Measurements from ENCODE around the gene SCN10A.

SCN10A gene

GRCh38 chr3:38782148-38782547 is 33.9 kb downstream of the SCN10A start:
- no peak for DNase-seq (ENCODE audit: low spot score)

- DNase-seq (ENCODE audit: low spot score): no peak
Observed at GRCh38 chr3:38773528-38773927, 42.5 kb downstream of the SCN10A start.

- no peak for DNase-seq (ENCODE audit: low spot score)
Observed at GRCh38 chr3:38763569-38763968, 52.4 kb downstream of the SCN10A start.

GRCh38 chr3:38758557-38758956 is 57.5 kb downstream of the SCN10A start:
- no peak for DNase-seq (ENCODE audit: low spot score)

- no peak for DNase-seq (ENCODE audit: low spot score)
Observed at GRCh38 chr3:38757721-38758120, 58.3 kb downstream of the SCN10A start.

GRCh38 chr3:38756892-38757291 is 59.1 kb downstream of the SCN10A start:
- no peak for DNase-seq (ENCODE audit: low spot score)

- no peak for DNase-seq (ENCODE audit: low spot score)
Observed at GRCh38 chr3:38755130-38755529, 60.9 kb downstream of the SCN10A start.

GRCh38 chr3:38746641-38747040 is 69.4 kb downstream of the SCN10A start:
- no peak for DNase-seq (ENCODE audit: low spot score)

GRCh38 chr3:38743043-38743442 is 73.0 kb downstream of the SCN10A start:
- DNase-seq (ENCODE audit: low spot score): no peak

GRCh38 chr3:38742550-38742949 is 73.5 kb downstream of the SCN10A start:
- DNase-seq (ENCODE audit: low spot score): no peak

- no peak for DNase-seq (ENCODE audit: low spot score)
Observed at GRCh38 chr3:38740537-38740936, 75.5 kb downstream of the SCN10A start.

GRCh38 chr3:38739931-38740330 is 76.1 kb downstream of the SCN10A start:
- DNase-seq (ENCODE audit: low spot score): no peak

GRCh38 chr3:38739396-38739689 is 76.7 kb downstream of the SCN10A start:
- DNase-seq (ENCODE audit: low spot score): no peak

- peak; percentile 52 for DNase-seq (ENCODE audit: low spot score)
Observed at GRCh38 chr3:38738630-38739395, 77.2 kb downstream of the SCN10A start.

GRCh38 chr3:38731522-38731921 is 84.5 kb downstream of the SCN10A start:
- no peak for DNase-seq (ENCODE audit: low spot score)

- DNase-seq (ENCODE audit: low spot score): no peak
Observed at GRCh38 chr3:38730281-38730680, 85.7 kb downstream of the SCN10A start.

GRCh38 chr3:38728008-38728407 is 88.0 kb downstream of the SCN10A start:
- DNase-seq (ENCODE audit: low spot score): no peak

GRCh38 chr3:38726751-38727150 is 89.3 kb downstream of the SCN10A start:
- no peak for DNase-seq (ENCODE audit: low spot score)

GRCh38 chr3:38725726-38726419 is 90.1 kb downstream of the SCN10A start:
- DNase-seq (ENCODE audit: low spot score): peak; percentile 9

GRCh38 chr3:38724392-38724736 is 91.7 kb downstream of the SCN10A start:
- DNase-seq (ENCODE audit: low spot score): no peak

- DNase-seq (ENCODE audit: low spot score): peak; percentile 24
Observed at GRCh38 chr3:38723569-38724391, 92.2 kb downstream of the SCN10A start.

- no peak for DNase-seq (ENCODE audit: low spot score)
Observed at GRCh38 chr3:38722781-38723568, 93.0 kb downstream of the SCN10A start.

Data from SK-N-DZ (cell line).